HUES64 (cell line): ENCODE measurements around the gene PLA2G2F.

Source experiments
- H3K27ac ChIP-seq: 2 replicates; pipeline ENCODE4 v1.7.0; 2013; ENCODE audit warnings: low read depth, low read length, inconsistent platforms
- H3K27me3 ChIP-seq: 2 replicates; pipeline ENCODE4 v1.6.1; 2013; ENCODE audit warnings: mild to moderate bottlenecking, low read length; ENCODE audit not compliant: insufficient read depth
- H3K36me3 ChIP-seq: 2 replicates; pipeline ENCODE4 v1.6.1; 2013; ENCODE audit warnings: mild to moderate bottlenecking, low read length; ENCODE audit not compliant: insufficient read depth
- H3K4me1 ChIP-seq: 2 replicates; pipeline ENCODE4 v1.6.1; 2013; ENCODE audit warnings: mild to moderate bottlenecking, low read length, moderate library complexity; ENCODE audit not compliant: insufficient read depth
- H3K4me3 ChIP-seq: 2 replicates; pipeline ENCODE4 v1.5.1; 2013; ENCODE audit warnings: mild to moderate bottlenecking, low read length, moderate library complexity
- H3K9ac ChIP-seq: 2 replicates; pipeline ENCODE4 v1.6.1; 2013; ENCODE audit warnings: mild to moderate bottlenecking, low read depth, low read length
- H3K9me3 ChIP-seq: 2 replicates; pipeline ENCODE4 v1.6.1; 2013; ENCODE audit warnings: low read depth, low read length; ENCODE audit not compliant: insufficient read depth
- WGBS: fragments of 150-250, 120-280 bp; methylation state at CpG from one replicate; pipeline ENCODE4 v1.1.7; 2013; ENCODE audit warnings: missing lambda C conversion rate; 5-methylcytosine and 5-hydroxymethylcytosine counted together

The PLA2G2F gene

DNA sequence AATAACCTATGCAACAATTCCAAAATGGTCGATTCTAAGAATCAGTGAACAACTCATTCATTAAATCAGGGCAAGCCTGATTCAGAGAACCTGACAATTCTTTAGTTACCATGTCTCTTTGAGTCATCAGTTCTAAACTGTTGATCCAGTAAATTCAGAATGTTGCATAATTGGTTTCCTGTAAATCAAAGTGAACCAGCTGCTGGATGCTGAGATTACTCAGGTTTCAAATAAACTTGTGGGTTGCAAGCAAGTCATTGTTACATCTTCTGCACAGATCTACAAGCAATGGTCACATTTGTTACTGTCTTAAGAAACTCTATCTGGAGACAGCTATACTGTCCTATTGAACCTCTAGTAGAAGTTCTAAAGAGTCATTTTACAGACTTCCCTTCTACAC, 36.2 kb upstream of the PLA2G2F start:
- Histone ChIP-seq H3K27ac (no peak overlapping the region), H3K4me3 (no peak overlapping the region), H3K4me1 (no peaks in the 10 kb centered on the region), H3K27me3 (no peaks in the 10 kb centered on the region), H3K9me3 (peaks cover 3% of the 10 kb centered on the region; the same call in 1 of the 2 replicates), H3K36me3 (no peaks in the 10 kb centered on the region), H3K9ac (no peak overlapping the region)
- 90% methylated on average over 1 of the region's 1 CpG for WGBS

DNA sequence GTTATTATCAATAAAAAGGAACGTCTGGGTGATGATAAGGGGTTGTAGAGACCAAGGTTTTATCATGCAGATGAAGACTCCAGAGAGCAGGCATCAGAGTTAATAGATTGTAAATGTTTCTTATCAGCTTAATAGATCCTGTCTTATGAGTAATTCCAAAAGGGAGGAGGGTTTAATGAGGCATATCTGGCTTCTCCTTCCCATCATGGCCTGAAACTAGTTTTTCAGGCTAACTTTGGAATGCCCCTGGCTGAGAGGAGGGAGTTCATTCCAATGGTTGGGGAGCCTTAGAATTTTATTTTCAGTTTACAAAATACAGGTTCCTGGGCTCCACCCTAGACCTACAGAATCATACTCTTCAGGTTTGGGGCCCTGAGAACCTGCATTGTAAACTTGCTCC, 33.3 kb upstream of the PLA2G2F start:
- Histone ChIP-seq H3K9me3 (no peaks in the 10 kb centered on the region), H3K4me3 (no peak overlapping the region), H3K4me1 (no peaks in the 10 kb centered on the region), H3K9ac (no peak overlapping the region), H3K36me3 (no peaks in the 10 kb centered on the region), H3K27ac (no peak overlapping the region), H3K27me3 (no peaks in the 10 kb centered on the region)
- WGBS: 79% methylated on average over 1 of the region's 1 CpG

DNA sequence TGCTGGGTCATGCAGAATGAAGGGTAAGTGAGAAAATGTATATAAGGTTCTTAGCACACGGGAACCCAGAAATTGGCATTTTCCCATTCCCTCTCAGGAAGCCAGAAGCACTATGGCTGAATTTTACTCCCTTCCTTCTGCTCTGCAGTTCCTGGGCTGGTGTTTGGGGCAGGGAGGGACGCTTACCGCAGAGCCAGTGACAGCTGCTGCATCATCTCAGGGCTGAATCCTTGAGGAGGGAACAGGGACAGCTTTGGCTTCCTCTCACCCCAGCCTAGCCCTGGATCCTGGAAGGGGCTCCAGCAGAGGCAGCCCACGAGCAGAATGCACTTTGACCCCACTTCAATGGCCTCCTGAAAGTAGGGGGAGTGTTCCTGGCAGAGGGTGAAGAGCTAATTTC, 31.8 kb upstream of the PLA2G2F start:
- no peak overlapping the region for H3K4me3 ChIP-seq
- no peaks in the 10 kb centered on the region for H3K4me1 ChIP-seq
- H3K27ac ChIP-seq: no peak overlapping the region
- no peaks in the 10 kb centered on the region for H3K9me3 ChIP-seq
- H3K36me3 ChIP-seq: no peaks in the 10 kb centered on the region
- 97% methylated on average over 4 of the region's 4 CpGs for WGBS
- no peaks in the 10 kb centered on the region for H3K27me3 ChIP-seq
- no peak overlapping the region for H3K9ac ChIP-seq

DNA sequence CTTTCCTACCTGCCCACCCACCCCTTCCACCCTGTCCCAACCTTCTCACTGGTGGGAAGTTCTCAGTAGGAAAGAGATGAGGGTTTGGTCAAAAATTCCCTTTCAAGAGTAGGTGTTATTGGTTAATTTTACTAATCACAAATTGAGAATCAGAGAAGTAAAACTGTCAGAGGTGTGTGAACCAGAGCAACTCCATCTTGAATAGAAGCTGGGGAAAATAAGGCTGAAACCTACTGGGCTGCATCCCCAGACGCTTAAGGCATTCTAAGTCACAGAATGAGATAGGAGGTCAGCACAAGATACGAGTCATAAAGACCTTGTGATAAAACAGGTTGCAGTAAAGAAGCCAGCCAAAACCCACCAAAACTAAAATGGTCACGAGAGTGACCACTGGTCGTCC, 31.3 kb upstream of the PLA2G2F start:
- no peak overlapping the region for H3K9ac ChIP-seq
- no peaks in the 10 kb centered on the region for H3K27me3 ChIP-seq
- no peak overlapping the region for H3K4me3 ChIP-seq
- H3K9me3 ChIP-seq: no peaks in the 10 kb centered on the region
- 82% methylated on average over 4 of the region's 4 CpGs for WGBS
- no peaks in the 10 kb centered on the region for H3K4me1 ChIP-seq
- H3K36me3 ChIP-seq: no peaks in the 10 kb centered on the region
- no peak overlapping the region for H3K27ac ChIP-seq

DNA sequence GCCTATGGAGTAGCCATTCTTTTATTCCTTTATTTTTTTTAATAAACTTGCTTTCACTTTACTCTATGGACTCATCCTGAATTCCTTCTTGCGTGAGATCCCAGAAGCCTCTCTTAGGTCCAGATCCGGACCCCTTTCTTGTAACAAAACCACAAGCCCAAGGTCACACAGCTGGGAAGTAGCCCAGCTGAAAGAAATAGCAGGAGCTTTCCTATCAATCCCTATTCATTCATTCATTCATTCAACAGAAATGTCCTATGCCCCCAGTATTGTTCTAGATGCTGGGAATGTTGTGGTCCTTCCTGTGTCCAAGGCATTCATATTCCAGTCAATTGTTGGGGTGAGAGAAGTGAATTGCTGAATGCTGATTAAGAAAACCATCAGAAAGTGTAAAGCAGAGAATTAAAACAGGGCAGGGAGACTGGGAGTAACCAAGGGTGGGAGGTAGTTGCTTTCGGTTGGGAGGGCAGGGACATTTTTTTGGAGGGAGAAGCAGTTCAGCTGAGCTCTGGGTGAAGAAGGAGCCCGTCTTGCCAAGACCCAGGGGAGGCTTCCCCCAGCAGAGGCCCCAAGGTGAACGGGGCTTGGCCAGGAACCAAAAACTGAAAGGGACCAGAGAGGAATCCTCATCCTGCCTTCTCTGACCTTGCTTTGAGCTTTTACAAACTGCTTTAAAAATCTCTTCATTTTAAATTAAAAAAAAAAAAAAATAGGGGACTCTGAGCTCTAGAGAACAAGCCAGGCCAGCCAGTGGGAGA, 30.6 kb upstream of the PLA2G2F start:
- Histone ChIP-seq H3K4me1 (no peaks in the 10 kb centered on the region), H3K4me3 (no peak overlapping the region), H3K9ac (no peak overlapping the region), H3K27ac (no peak overlapping the region), H3K27me3 (no peaks in the 10 kb centered on the region), H3K36me3 (no peaks in the 10 kb centered on the region), H3K9me3 (no peaks in the 10 kb centered on the region)
- 79% methylated on average over 5 of the region's 5 CpGs for whole genome bisulfite sequencing

DNA sequence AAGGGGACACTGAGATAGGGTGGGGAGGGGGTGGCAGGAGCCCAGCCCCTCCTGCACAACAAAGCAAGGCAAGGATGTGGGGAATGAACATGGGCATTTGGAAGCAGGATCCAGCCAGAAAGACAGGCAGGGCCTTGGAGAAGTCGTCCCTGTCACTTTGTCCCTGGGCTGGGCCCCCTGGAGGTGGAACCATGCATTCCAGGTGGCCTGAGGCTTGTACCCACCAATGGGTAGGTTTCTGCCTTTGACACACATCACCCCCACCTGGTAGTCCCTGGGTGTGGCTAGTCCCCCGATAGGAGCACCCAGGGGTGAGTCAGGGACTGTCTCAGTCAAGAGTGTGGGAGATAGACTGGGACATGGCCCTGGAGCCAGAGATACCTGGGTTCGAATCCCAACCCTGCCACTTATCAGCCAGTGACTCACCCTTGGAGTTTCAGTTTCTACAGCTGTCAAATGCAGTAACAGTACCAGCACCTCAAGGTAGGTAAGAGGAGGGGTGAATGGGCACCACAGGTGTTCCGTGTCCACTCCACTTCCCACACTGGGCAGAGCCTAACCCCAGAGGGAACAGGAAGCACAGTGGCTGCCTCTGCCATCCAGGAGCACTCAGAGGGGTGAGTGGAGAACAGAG, 29.8 kb upstream of the PLA2G2F start:
- no peak overlapping the region for H3K4me3 ChIP-seq
- WGBS: 98% methylated on average over 4 of the region's 4 CpGs
- no peak overlapping the region for H3K27ac ChIP-seq
- no peaks in the 10 kb centered on the region for H3K36me3 ChIP-seq
- no peaks in the 10 kb centered on the region for H3K9me3 ChIP-seq
- H3K4me1 ChIP-seq: peaks cover 4% of the 10 kb centered on the region
- no peak overlapping the region for H3K9ac ChIP-seq
- H3K27me3 ChIP-seq: no peaks in the 10 kb centered on the region

DNA sequence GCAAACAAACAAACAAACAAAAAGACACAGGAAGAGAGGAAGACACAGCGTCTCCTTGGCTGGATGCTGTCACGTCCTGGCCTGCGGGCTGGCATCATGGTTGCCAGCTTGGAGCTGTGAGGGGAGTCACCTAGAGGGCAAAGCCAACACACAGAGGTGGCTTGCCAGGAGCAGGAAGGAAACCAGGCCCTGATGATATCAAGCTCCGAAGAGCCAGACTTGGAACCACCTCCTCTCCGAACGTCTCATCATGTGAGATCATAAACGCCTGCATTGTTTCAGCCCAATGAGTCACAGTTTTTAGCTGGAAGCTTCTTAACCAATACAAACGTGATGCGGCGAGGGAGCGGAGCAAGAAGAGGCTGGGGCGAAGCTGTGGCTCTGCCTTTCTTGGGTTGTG, 28.4 kb upstream of the PLA2G2F start:
- H3K4me1 ChIP-seq: peaks cover 7% of the 10 kb centered on the region
- no peak overlapping the region for H3K4me3 ChIP-seq
- H3K9me3 ChIP-seq: no peaks in the 10 kb centered on the region
- no peak overlapping the region for H3K27ac ChIP-seq
- H3K9ac ChIP-seq: no peak overlapping the region
- H3K27me3 ChIP-seq: no peaks in the 10 kb centered on the region
- no peaks in the 10 kb centered on the region for H3K36me3 ChIP-seq
- 90% methylated on average over 12 of the region's 12 CpGs for WGBS

DNA sequence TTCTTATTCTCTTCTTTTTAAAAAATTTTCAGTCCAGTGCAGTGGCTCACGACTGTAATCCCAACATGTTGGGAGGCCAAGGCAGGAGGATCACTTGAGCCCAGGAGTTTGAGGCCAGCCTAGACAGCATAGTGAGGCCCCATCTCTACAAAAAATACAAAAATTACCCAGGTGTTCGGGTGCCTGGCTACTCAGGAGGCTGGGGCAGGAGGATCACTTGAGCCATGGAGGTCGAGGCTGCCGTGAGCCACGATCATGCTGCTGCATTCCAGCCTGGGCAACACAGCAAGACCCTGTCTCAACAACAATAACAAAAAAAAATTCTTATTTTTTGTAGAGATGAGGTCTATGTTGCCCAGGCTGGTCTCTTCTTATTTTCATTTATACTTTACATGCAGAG, 27.7 kb upstream of the PLA2G2F start:
- 95% methylated on average over 5 of the region's 5 CpGs for WGBS
- H3K27ac ChIP-seq: no peak overlapping the region
- no peak overlapping the region for H3K9ac ChIP-seq

DNA sequence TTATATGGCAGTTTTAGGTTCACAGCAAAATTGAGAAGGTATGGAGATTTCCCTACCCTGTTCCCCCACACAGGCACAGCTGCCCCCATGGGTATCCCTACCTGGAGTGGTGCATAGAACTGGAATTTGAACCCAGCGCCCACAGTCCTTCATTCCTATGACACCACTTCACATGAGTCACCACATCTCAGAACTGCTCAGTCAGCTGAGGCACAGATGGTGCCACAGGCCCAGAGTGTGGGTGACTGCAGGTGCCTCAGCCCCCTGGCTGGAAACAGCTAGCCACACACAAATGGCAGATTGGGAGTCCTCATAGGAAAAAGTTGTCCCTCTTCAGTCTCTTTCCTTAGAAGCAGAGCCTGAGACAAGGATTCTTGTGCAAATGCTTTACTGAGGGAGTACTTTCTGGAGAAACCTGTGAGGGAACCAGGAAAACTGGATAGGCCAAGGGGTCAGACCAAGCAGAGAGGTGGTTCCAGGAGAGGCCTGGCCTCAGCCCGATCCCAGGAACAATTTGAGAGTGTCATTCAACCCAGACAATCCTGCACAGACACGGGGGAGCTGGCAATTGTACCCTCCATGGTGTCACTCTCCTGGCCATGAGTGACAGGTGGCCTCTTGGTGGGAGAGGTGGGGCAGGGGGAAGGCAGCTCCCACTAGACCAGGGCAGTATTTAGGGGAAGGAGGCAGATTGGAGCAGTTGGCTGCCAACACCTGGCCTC, 26.7 kb upstream of the PLA2G2F start:
- H3K4me3 ChIP-seq: no peak overlapping the region
- H3K27me3 ChIP-seq: no peaks in the 10 kb centered on the region
- H3K36me3 ChIP-seq: no peaks in the 10 kb centered on the region
- H3K27ac ChIP-seq: no peak overlapping the region
- 93% methylated on average over 3 of the region's 3 CpGs for WGBS
- peaks cover 7% of the 10 kb centered on the region for H3K4me1 ChIP-seq
- no peaks in the 10 kb centered on the region for H3K9me3 ChIP-seq
- H3K9ac ChIP-seq: no peak overlapping the region

More for the DNA sequence above, 27.7 kb upstream of the PLA2G2F start:
- Histone ChIP-seq H3K4me3 (no peak overlapping the region), H3K4me1 (peaks cover 7% of the 10 kb centered on the region), H3K27me3 (no peaks in the 10 kb centered on the region), H3K36me3 (no peaks in the 10 kb centered on the region), H3K9me3 (no peaks in the 10 kb centered on the region)

DNA sequence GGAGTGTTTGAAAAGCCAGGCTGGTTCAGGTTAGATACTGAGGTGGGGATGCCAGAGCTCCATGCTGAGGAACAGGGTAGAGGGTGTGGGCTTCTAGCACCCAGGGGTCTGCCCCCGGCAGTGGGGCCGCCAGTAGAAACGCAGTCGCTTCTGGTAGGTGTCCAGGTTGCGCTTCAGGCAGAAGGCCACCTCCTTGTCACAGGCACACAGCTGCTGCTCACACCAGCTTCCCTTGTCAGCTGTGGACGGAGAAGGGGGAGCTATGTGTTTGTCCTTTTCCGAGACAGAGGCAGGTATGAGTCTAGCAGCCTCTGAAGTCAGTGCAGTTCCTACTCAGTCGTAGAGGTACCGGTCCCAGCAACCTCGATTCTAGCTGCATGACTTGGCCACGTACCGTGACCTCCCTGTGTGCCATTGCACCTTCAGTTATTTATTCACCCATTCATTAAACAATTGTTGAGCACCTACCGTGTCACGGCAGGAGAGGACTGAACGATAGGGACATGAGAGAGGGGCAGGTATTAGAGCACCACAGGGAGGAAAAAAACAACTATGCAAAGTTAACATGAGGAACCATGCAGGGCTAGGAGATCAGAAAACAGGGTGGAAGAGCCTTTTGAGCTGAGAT, 25.0 kb upstream of the PLA2G2F start:
- no peaks in the 10 kb centered on the region for H3K27me3 ChIP-seq
- H3K4me1 ChIP-seq: peaks cover 7% of the 10 kb centered on the region
- no peaks in the 10 kb centered on the region for H3K36me3 ChIP-seq
- no peak overlapping the region for H3K9ac ChIP-seq
- 75% methylated on average over 15 of the region's 15 CpGs for WGBS
- H3K27ac ChIP-seq: no peak overlapping the region
- H3K4me3 ChIP-seq: no peak overlapping the region
- H3K9me3 ChIP-seq: no peaks in the 10 kb centered on the region

DNA sequence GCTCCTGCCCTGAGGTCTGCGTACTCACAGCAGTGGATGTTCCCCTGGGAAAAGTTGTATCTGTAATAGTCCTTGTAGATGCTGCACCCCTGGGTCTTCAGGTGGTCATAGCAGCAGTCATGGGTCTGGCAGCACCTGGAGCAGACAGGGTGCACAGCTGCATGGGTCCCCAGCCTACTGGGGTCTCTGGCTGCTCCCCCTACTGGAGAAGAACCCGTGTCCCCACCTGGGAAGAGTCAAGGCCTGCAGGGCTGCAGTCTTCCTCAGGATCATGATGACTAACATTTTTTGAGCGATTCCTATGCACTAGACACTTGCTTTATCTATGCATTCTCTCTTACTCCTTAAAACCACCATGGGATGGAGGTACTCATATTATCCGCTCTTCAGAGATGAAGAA, 23.6 kb upstream of the PLA2G2F start:
- Histone ChIP-seq H3K27me3 (no peaks in the 10 kb centered on the region), H3K36me3 (no peaks in the 10 kb centered on the region), H3K27ac (no peak overlapping the region), H3K4me3 (no peak overlapping the region), H3K9ac (no peak overlapping the region), H3K4me1 (peaks cover 7% of the 10 kb centered on the region), H3K9me3 (no peaks in the 10 kb centered on the region)
- 85% methylated on average over 4 of the region's 4 CpGs for WGBS
